Natural killer cell (primary cell): Measurements from ENCODE around the gene PTTG1. TPM values are rescaled to one million over a fixed set of nuclear protein-coding genes. Genes with fewer than 3 reads are reported as not detected.

ENCODE experiments used
- ATAC-seq, 3 donors: fragments of 150-1000 bp in 2 of 3; fragments of 200-7000 bp in 1 of 3; cut with Tn5 transposase; 1 replicate in 1 of 3; 2 replicates in 2 of 3; pipeline ENCODE4 v1.10.0; 2021; ENCODE audit warnings: mild to moderate bottlenecking in 2 of 3, moderate library complexity in 2 of 3
- DNase-seq, 2 donors: peaks; one replicate each; pipeline versions ENCODE4 v3.0.0 to v3.0.0-alpha.2; 2013 to 2021; ENCODE audit warnings: mixed read lengths in 1 of 2
- H3K27ac ChIP-seq: one replicate; pipeline ENCODE4 v1.5.1; 2013; ENCODE audit warnings: mild to moderate bottlenecking, low read length
- H3K27me3 ChIP-seq: one replicate; pipeline ENCODE4 v1.6.1; 2013; ENCODE audit warnings: low read length; ENCODE audit not compliant: control insufficient read depth, insufficient read depth
- H3K36me3 ChIP-seq: one replicate; pipeline ENCODE4 v1.6.1; 2013; ENCODE audit warnings: low read length; ENCODE audit not compliant: control insufficient read depth, insufficient read depth
- H3K4me1 ChIP-seq: one replicate; pipeline ENCODE4 v1.6.1; 2013; ENCODE audit warnings: low read length; ENCODE audit not compliant: control insufficient read depth, insufficient read depth
- H3K4me3 ChIP-seq: one replicate; pipeline ENCODE4 v1.5.1; 2013; ENCODE audit warnings: low read length
- H3K9me3 ChIP-seq: one replicate; pipeline ENCODE4 v1.6.1; 2013; ENCODE audit warnings: low read length; ENCODE audit not compliant: control insufficient read depth, insufficient read depth
- H3K27ac Mint-ChIP-seq, 2 donors: one replicate each; pipeline ENCODE4 v1.8.0; 2022; ENCODE audit warnings: mild to moderate bottlenecking in 2 of 2, mixed read lengths in 2 of 2, moderate library complexity in 1 of 2
- H3K27me3 Mint-ChIP-seq, 2 donors: one replicate each; pipeline ENCODE4 v1.8.0; 2022; ENCODE audit warnings: low read depth in 2 of 2, mixed read lengths in 2 of 2
- H3K36me3 Mint-ChIP-seq: one replicate; pipeline ENCODE4 v1.8.0; 2022; ENCODE audit warnings: mixed read lengths
- H3K4me1 Mint-ChIP-seq, 2 donors: one replicate each; pipeline ENCODE4 v1.8.0; 2022; ENCODE audit warnings: mixed read lengths in 2 of 2
- H3K4me3 Mint-ChIP-seq: one replicate; pipeline ENCODE4 v1.8.0; 2022; ENCODE audit warnings: mild to moderate bottlenecking, moderate library complexity, mixed read lengths
- H3K9me3 Mint-ChIP-seq, 2 donors: one replicate each; pipeline ENCODE4 v1.8.0; 2022; ENCODE audit warnings: mixed read lengths in 2 of 2
- CTCF ChIP-seq: fragments of 200-600 bp; IDR thresholded peaks from one replicate; pipeline ENCODE4 v1.8.0; 2022; ENCODE audit warnings: antibody characterized with exemption
- WGBS: methylation state at CpG from one replicate; pipeline ENCODE4 v1.1.7; 2013; ENCODE audit warnings: missing lambda C conversion rate; ENCODE audit not compliant: insufficient coverage; 5-methylcytosine and 5-hydroxymethylcytosine counted together
- intact Hi-C: fragments of 100-400 bp; cut with micrococcal nuclease; formaldehyde crosslinking; loops from one replicate; pipeline ENCODE4 v1.14.2; 2022
- total RNA-seq, 4 donors: library from RNA; stranded (reverse); fragments of 120-200 nt in 1 of 4; gene quantifications; one replicate each; pipeline versions ENCODE4 v1.2.3 to v1.2.4, GENCODE V29; 2013 to 2022

The PTTG1 gene
- total RNA-seq, 3 donors from 2014 or later (not counting 1 experiment from before 2014, with no cell fraction given): 11.7 to 14.8 (median 12.1) TPM

DNA sequence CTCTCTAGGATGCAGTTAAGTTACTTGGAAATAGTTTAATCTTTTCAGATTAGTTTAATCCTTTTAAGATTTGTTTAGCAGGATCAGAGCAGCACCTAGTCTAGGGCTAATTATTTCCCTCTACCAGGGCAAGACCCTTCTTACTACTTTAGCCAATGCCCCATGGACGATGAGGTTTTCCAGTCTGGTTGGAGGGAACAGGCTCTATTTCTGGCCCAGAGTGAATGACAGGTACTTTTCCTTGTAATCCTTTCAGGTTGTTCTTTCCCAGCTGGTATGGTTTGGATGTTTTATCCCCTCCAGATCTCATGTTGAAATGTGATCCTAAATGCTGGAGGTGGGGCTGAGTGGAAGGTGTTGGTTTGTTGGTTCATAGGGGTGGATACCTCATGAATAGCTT, 27.2 kb downstream of the PTTG1 start:
- no peaks in the 10 kb centered on the region for H3K9me3 Mint-ChIP-seq
- Histone ChIP-seq H3K27ac (no peak overlapping the region), H3K36me3 (no peaks in the 10 kb centered on the region), H3K27me3 (no peaks in the 10 kb centered on the region), H3K4me1 (no peaks in the 10 kb centered on the region), H3K4me3 (no peak overlapping the region), H3K9me3 (no peaks in the 10 kb centered on the region)
- H3K36me3 Mint-ChIP-seq: no peaks in the 10 kb centered on the region
- WGBS: 100% methylated on average over 1 of the region's 1 CpG
- H3K4me1 Mint-ChIP-seq: no peaks in the 10 kb centered on the region
- no peak for ATAC-seq
- H3K27me3 Mint-ChIP-seq: peaks cover 0 to 2% of the 10 kb centered on the region in 2 donors
- H3K27ac Mint-ChIP-seq: no peak overlapping the region
- no peak for TF ChIP-seq CTCF
- no peak overlapping the region for H3K4me3 Mint-ChIP-seq
- intact Hi-C loops: loop anchor here (10.0 kb wide), 1 partner anchor 1116 kb away; no protein-coding TSS in a partner anchor
- DNase-seq: no peak

DNA sequence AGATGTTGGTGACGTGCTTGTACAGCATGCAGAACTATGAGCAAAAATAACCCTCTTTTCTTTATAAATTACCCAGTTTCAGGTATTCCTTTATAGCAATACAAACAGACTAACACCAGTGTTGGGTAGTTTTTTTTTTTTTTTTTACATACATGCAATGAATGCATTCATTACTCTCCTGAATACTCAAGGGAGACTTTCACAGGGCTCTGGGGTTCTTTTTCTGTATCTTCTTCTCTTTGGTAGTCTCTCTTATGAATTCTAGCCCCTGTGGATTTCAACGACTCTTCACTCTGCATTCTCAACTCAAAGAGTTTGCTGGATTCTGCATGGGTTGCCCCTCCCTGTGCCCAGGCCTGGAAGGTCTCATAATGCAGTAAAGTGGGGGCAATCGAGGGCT, 27.8 kb downstream of the PTTG1 start:
- no peak for DNase-seq
- WGBS: 89% methylated on average over 3 of the region's 3 CpGs
- intact Hi-C loops: loop anchor here (10.0 kb wide), 1 partner anchor 1115 kb away; no protein-coding TSS in a partner anchor

DNA sequence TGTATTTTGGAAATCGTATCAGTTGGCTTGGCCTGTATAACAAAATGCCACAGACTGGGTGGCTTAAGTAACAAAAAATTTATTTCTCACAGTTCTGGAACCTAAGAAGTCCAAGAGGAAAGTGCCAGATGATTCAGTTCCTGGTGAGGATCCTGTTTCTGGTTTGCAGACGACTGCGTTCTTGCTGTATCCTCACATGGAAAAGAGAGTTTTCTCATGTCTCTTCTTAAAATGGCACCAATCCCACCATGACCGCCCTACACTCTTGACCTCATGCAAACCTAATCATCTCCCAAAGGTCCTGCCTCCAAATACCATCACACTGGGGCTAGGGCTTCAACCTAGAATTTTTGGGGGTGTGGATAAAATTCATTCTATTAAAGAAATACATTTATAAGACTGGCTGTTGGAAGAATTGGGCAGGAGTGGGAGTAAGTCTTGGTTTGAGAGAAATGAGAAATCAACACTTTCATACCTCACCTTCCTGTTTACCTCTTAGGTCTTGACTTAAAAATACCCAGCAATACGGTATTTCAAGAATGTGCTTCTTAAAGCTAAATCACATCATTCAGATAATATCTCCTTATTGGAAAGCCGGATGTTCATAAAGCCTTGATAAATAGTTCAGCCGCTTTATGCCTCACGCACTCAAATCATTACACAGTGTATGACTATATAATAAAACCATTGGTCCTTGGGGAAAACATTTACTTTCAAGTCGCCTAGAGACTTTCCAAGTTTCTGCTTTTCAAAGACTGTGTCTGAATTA, 28.7 kb downstream of the PTTG1 start:
- ATAC-seq: no peak
- 68% methylated on average over 8 of the region's 9 CpGs for WGBS
- no peak for TF ChIP-seq CTCF
- Mint-ChIP-seq H3K36me3 (no peaks in the 10 kb centered on the region), H3K9me3 (no peaks in the 10 kb centered on the region), H3K4me1 (peaks cover 0 to 1% of the 10 kb centered on the region in 2 donors), H3K27ac (no peak overlapping the region), H3K27me3 (peaks cover 3 to 5% of the 10 kb centered on the region in 2 donors), H3K4me3 (no peak overlapping the region)
- no peak for DNase-seq
- H3K27ac ChIP-seq: no peak overlapping the region
- H3K36me3 ChIP-seq: no peaks in the 10 kb centered on the region
- H3K4me3 ChIP-seq: no peak overlapping the region
- no peaks in the 10 kb centered on the region for H3K9me3 ChIP-seq
- H3K27me3 ChIP-seq: no peaks in the 10 kb centered on the region
- no peaks in the 10 kb centered on the region for H3K4me1 ChIP-seq
- intact Hi-C loops: no loop called here

More for the DNA sequence above, 27.8 kb downstream of the PTTG1 start:
- no peak for TF ChIP-seq CTCF
- Histone ChIP-seq H3K36me3 (no peaks in the 10 kb centered on the region), H3K9me3 (no peaks in the 10 kb centered on the region), H3K4me1 (no peaks in the 10 kb centered on the region), H3K27me3 (no peaks in the 10 kb centered on the region), H3K4me3 (no peak overlapping the region), H3K27ac (no peak overlapping the region)
- Mint-ChIP-seq H3K4me3 (no peak overlapping the region), H3K9me3 (no peaks in the 10 kb centered on the region), H3K4me1 (no peaks in the 10 kb centered on the region), H3K27me3 (peaks cover 0 to 5% of the 10 kb centered on the region in 2 donors), H3K36me3 (no peaks in the 10 kb centered on the region), H3K27ac (no peak overlapping the region)
- no peak for ATAC-seq
